Stimulated activated CD4-positive, alpha-beta T cell treated with anti-CD3 and anti-CD28 coated beads, Interleukin-4, amount 100 ng/mL, for 24 hours (primary cell): ENCODE measurements around the gene SKAP2.

ENCODE experiments used
- DNase-seq: peaks from one replicate; pipeline ENCODE4 v3.0.0-alpha.2; 2020

SKAP2 gene

DNA sequence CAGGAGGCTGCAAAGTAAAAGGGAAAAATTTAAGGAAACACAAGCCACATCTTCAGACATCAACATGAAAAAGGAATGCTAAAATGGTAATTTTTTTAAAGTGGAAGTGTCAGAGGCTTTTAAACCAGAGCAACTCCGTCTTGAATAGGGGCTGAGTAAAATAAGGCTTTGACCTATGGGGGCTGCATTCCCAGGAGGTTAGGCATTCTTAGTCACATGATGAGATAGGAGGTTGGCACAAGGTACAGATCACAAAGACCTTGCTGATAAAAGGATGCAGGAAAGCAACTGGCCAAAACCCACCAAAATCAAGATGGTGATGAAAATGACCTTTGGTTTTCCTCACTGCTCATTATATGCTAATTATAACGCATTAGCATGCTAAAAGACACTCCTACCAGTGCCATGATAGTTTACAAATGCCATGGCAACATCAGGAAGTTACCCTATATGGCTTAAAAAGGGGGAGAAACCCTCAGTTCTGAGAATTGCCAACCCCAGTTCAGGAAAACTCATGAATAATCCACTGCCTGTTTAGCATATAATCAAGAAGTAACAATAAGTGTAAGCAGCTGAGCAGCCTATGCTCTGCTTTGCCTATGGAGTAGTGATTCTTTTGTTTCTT, 128.3 kb downstream of the SKAP2 start:
- no peak for DNase-seq

DNA sequence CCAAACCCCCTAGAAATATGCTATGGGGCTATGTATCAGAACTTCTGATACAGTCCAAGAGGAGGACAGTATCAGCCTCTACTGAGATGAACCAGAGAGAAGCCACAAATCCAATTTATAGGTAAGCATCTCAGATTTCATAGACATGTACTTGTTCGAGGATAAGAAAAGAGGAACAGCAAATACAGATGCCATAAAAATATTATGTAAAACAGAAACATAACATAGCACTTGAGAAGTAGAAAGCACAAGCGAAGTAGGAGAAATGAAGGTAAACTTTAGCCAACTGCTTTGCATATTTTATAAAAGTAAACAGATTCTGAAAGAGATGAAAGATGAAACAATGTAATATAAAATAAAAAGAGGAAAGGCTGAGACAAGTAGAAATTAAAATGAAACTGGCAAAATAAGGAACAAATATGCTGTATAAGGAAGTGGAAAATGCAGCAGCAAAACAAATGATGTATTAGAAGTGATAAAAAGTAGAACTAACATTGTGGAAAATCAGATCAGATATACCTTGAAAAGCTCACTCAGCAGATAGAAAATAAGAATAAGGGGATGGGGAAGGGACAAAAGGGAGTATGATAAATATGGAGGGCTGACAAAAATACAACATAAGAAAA, 135.1 kb downstream of the SKAP2 start:
- DNase-seq: no peak

DNA sequence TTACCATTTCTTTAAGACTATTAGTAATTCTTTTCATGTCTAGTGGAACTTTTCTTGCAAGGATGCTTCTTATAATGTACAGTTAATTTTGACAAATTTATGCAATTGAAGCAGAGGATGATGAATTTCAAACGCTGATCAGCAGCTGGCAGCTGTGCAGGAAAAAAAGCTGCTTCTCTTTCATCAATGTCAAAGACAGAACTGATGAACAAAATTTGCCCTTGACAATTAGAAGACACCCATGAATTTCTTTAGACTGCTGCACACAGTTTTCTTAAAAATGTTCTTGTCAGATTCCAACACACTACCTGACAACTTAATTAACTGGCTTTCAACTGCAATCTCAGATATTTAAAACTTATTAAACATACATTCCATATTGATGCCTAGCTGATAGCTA, 138.3 kb downstream of the SKAP2 start:
- no peak for DNase-seq

DNA sequence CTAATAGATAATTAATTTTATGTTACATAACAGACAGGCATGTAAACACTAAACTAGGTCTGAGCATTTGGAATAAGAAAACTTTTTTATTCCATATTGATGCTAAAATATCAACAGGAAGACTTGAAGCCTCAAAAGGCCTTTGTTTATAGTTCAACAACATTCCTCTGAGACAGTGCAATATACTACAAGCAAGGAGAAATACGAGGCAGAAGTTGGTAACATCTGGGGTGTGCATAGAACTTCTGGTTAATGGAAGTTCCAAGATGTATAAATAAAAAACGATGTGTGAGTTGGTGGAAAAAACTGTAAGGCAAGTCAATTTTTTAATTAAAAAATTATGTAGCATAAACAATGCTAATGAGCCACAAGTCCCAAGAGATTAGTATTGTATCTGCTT, 139.6 kb downstream of the SKAP2 start:
- no peak for DNase-seq

DNA sequence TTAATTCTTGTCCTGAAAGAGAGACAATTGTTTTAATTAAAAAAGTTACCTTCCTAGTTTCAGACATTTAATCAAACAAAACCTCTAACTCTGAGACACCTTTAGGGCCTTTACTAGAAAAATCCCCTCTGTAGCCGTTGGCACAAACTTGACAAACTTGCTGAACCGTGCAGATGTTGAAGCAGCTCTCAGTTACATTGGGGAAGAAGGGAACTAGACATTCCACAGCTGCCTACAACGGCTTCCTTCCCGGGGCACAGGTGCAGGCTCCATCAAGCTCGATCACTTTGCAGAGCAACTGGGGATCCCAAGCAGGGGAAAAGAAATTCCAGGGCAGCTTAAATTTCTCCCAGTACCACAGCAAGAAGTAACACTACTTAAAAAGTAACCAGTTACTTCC, 141.3 kb downstream of the SKAP2 start:
- DNase-seq: no peak

DNA sequence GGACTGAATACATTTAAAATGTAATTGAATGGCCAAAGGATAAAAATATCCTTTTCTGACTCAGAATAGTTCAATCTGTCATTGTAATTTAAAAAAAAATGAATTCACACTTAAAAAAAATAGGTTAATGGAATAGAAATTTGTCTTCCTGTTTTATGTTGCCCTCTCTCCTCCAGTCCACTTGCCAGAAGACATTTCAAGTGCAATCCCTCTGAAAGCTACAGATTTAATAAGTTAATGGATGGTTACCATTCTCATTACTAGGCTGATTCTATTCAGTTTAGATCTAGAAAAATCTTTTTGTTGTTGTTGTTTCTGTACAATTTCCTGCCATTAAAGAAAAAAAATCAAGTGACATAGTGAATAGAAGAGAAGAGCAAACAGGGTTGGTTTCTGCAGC, 142.9 kb downstream of the SKAP2 start:
- DNase-seq: no peak

DNA sequence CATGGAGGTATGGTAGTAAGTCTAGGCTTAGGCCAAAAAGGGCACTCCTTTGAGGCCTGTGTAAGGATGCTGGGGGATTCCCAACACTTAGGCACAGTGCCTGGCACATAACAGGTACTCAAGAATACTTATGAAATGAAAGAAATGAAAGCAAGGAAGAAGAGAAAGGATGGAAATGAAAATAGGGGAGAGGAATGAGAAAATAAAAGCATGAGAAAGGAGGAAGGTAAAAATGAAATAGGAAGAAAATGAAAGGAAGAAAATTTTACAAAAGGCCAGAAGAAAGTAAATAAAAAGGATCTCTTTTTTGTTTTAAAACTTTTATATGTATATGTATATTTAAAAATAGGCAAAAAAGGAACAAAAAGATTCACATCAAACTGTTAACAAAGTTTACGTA, 146.3 kb downstream of the SKAP2 start:
- DNase-seq: no peak

DNA sequence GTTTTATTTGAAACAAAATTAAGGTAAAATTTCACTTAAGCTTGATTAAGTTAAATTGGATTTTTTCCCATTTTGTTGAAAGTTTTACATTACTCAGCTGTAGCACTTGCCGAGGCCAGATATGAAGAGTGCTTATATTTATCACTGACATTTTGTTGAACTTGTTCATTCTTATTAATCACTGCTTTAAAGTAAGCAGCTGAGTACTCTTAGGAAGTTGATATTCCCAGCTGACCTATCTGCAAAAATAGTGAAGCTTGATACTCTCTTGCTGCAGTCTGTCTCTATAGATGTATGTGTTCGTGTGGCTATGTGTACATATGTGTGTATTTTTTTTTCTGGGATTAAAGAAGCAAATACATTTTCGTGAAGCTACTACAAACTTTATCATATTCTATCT, 150.0 kb downstream of the SKAP2 start:
- DNase-seq: no peak

DNA sequence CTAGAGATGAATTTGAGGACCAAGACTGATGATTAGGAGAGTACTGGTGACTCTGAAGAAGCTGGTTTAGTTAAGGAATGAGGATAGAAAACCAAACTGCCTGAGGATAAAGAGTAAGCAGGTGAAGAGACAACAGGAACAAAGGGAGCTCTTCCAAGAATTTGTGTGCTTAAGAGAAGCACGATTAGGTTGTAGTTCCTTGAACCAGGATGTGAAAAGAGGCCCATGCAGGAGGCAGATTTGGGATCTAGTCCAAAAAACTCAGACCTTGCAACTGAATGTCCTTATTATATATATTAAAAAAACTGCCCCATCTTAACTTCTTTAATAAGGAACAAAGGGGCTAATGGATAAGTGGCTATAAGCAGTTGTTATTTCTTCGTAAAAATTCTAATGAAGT, 150.4 kb downstream of the SKAP2 start:
- no peak for DNase-seq

DNA sequence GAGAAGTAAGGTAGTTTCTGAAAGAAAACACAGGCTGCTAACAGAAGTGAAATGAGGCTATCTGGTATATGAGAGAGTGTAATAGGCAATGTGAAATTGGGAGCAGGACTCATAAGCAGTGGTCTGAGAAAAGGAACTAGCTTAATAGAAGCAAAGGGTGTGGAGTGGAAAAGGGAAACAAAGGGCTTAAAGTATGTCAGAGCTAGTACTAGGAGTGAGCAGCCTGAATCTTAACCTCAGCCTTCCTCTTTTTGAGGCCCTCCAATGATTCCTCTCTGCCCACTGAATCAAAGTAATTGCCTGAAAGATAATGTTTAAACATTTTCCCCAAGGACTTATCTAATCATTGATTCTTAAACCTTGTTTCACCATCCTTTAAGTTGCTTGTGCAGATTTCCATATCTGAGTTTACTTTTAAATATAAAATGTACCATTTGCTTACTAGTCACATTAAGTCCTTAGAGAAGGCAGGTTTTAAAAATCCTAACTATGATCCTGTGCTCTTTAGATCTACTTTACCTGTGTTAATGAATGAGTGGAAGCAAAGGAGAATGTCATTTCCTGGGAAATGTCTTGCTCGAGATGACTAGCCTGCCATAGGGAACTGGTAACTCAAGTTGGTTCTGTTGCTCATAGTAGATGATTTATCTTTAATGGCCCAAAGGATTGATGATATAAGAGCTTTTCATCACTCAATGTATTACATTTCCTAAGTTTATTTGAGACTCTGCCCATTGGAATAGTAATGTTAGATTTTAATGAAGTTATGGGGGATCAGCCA, 155.0 kb downstream of the SKAP2 start:
- no peak for DNase-seq

DNA sequence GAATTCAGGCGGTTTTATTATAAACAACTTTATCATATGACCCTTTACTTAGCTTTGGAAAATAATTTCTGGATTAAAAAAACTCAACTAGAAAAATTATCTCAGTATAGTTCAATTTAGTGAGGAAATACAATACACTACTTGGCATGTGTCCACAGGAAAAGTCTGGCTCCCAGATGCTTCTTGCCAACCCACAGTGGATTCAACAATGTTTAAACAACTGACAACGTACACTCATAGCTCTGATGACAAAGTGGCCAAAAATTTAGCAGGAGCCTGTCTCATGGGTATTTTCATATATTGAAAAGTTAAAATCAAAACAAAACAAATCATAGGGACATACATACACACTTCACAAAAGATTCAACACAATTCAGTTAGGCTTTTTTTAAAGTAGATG, 158.8 kb downstream of the SKAP2 start:
- DNase-seq: no peak

DNA sequence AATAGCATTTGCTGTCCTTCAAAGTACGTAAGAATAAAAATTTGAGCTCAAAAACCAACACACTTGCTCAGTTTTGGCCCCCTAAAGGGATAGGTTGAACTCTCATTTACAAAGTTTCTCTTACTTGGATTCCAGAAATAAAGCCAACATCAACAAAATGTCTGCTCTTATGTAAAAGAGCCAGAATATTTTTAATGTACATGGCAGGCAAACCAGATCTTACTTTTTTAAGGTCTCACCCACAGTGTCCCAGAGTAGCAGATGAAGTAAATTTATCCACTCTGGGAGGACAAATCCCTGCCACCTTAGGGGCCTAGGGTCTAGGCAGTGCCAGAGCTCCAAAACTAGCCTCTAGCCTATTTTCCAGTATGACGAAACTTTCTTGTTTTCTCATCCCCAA, 159.6 kb downstream of the SKAP2 start:
- no peak for DNase-seq

DNA sequence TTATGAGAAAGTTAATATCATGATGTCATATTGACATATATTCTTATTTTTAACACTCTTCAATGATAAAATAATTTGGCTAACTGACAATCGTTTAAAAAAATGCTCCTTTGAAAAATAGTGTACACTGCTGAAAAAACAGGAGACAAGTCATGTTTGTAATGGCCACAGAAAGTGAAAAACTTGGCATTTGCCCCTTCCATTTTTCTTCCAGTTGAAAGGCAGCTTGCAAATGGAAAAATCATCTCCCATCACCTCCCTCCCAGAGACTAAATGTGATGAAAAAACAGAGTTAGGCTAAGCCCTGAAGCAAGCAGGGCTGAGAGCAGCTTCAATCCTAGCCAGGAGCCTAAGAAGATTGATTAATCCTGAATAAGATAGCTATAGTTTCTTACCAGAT, 160.4 kb downstream of the SKAP2 start:
- DNase-seq: no peak

DNA sequence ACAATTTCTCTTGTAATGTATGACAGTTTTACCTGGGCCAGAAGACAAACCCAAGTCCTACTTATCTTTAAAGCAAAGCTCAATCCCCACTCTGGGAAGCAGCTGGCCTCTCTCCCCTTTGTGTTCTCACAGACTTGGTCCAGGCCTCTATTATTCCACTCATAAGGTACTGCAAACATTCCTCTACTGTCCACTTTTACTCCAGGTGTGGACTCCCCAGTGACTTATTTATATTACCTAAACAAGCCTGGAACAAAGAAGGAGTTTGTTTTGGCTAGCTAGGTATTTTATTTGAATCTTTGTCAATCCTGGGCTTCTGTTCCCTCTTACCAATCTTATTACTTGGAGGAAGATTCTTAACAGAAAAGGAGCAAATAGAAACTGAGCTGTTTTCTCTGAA, 163.5 kb downstream of the SKAP2 start:
- no peak for DNase-seq

DNA sequence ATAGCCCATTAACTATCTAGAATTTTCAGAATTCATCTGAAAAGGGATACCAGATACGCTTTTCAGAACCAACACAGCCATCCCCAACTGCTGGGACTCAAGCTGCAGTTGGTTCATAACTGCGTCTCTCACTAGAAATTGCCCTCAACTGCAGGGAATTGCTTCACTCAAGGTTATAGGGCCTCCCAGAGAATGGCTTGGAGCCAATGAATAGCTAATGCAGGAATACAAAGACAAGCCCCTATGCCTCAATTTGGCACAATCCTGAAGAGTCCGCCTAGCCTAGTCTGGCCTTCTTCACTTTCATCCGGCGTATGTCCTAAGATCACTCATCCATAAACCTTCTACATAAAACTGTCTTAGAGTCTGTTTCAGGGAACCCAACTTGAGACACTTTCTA, 164.0 kb downstream of the SKAP2 start:
- DNase-seq: no peak

DNA sequence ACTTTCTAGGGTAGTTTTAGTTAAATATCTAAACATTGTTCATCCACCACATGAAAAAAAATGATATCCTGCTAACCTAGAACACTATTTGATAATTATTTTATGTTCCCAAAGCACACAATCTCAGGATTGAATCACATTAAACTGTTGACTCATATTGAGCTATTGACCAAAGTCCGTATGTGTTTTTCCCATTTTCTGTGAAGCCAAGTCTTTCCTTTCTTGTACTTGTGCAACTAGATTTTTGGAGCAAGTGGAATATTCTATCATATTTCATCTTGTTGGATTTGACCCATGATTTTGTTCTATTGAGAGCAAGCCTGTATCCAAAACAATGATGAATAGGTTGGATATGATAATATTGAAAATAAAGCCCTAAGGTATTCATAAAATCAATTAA, 164.6 kb downstream of the SKAP2 start:
- DNase-seq: no peak

DNA sequence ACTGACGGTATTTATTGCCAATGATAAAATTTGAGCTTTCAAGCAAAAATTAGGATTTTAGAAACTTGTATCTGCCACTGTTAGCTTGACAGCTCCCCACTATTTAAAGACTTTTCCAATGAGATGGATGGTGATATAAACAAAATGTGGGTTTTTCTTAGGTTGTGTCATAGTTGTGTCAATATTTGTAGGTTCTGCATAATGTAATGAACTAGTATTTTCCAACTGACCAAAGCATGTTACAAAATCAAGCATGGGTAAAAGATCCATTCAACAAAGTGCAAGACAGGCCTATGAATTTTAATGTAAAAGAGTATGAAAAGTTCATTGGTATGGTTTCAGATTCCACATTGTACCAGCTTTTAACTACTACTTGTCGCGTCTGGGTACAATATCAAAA, 165.6 kb downstream of the SKAP2 start:
- DNase-seq: no peak

DNA sequence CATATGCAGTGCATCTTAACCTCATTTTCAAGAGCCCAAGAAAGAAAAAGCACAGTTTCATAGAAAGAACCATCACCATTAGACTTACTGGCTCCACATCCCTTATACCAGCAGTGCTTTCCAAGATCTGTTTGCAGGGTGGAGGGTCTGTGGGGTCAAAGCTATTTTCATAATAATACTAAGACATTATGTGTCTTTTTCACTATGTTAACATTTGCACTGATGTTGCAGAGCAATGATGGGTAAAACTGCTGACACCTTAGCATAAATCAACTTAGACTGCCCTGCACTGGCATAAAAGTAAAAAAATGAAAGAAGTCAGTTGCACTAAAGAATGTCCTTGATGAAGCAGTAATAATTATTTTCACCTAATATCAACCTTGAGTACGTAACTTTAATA, 166.2 kb downstream of the SKAP2 start:
- DNase-seq: no peak

DNA sequence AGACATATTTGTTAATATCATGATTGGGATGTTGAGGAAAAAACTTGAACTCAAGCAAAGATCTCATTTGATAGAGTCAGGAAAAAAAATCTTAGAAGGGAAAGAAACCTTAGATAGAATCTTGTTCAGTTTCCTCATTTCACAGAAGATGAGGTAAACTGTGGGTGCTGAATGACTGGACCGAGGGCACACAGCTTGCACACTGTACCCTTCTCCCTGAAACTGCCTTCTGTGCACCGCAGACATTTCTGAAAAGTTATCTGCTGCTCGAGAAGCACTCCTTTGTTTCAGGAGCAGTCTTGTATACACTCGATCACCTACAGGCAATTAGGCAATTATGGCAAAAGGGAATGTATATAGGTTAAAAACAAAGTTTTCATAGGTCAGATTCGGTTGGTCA, 167.4 kb downstream of the SKAP2 start:
- no peak for DNase-seq

DNA sequence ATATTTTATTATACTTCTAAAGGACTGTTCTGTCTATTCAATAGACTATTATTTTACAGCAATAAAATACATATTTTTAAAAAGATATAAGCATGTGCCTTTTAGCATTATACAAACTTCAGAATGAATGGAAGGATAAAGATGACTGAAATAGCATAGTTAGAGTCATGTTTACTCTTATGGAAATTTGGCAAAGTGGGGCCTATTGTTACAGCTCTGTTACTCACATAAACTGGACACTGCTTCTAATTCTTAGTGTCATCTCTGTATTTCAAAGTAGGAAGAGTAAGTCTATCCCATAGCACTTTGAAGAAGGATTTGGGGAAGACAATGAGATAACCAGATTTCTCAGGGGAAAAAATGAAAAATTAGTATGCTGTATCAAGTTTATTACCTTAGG, 168.2 kb downstream of the SKAP2 start:
- no peak for DNase-seq

DNA sequence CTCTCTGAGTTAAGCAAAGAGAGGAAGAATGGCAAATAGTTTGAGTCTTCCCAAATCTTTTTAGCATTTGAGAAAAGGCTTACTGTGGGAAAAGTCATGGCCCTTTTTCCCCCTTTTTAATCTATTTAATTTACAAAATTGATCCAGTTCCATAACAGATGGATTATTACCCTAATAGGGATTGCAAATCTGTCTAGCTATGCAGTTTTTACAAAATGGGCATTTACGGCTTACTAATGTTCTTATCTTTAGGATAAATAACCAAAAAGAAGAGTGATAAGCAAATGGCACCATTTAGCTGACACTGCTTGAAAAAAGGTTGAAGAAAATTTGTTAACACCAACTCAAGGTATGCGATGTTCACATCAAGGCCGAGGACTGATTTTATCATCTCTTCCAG, 169.7 kb downstream of the SKAP2 start:
- DNase-seq: no peak

DNA sequence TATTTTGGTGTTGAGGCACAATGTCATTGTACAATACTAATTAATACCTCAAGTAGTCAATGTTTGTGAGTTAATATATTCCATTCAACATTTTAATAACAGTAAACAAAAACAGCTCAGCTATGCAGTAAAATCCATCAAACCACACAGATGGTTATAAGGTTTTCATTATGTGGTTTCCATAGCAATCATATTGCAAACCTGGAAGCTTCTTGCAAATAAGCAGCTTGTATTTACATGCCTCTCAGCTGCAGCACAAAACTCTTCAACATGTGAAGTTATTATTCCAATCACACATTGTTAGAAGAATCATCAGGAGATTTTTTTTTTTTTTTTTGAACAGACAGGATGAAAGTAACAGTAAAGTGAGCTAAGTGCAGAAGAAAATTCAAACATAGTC, 170.2 kb downstream of the SKAP2 start:
- no peak for DNase-seq

DNA sequence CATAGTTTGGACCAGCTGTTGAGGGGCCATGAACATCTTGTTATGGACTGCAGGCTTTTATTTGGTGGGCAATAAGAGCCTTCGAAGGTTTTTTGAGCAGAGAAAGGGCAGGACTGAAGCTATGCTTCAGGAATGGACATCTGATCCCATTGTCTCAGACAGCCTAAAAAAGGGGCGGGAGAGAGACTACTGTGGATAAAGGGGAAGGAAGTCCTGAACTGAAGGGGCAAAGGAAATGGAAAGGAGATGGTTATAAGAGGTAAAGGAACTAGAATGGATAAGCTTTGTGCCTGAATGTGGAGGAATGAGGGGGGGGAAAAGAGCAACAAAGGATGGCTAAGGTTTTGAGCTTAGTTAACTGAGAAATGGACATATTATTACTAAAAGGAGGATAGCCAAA, 172.5 kb downstream of the SKAP2 start:
- no peak for DNase-seq

DNA sequence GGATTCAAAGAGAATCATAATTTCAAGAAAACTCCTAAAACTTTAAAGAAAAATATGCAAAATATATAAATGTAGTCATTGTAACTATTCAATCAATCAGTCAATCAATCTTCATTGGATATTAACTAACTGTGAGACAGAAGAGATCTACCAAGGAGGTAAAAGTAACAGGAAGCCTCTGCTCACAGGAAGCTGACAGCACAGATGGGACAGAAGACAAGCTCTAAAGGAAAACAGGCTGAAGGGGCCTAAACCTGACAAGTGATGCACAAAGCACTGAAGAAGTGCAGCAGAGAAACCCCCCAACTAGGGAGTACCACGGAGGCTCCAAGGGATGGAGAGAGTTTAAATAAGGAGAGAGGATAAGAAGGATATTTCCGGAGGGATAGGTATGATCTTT, 173.0 kb downstream of the SKAP2 start:
- DNase-seq: no peak
